ENCODE data around the gene NFATC4.

NFATC4 gene

GRCh38 chr14:24362241-24362960 is 5.6 kb upstream of the NFATC4 start:
- no peak overlapping the region for H3K4me3 Mint-ChIP-seq
- peaks cover 21% of the 10 kb centered on the region for H3K27me3 Mint-ChIP-seq (ENCODE audit: low read depth)
- H3K9me3 Mint-ChIP-seq: no peaks in the 10 kb centered on the region
- no peak for TF ChIP-seq CTCF (IDR thresholded peaks at IDR 0.05; ENCODE audit: unreplicated experiment in 3 of 3)
- H3K27ac Mint-ChIP-seq: no peak overlapping the region
- H3K4me1 Mint-ChIP-seq: peaks cover 21% of the 10 kb centered on the region
- no peaks in the 10 kb centered on the region for H3K36me3 Mint-ChIP-seq (ENCODE audit: low read depth)

GRCh38 chr14:24363401-24363800 is 4.6 kb upstream of the NFATC4 start:
- no peak for TF ChIP-seq CTCF (IDR thresholded peaks at IDR 0.05; ENCODE audit: unreplicated experiment in 3 of 3)
- no peak overlapping the region for H3K4me3 Mint-ChIP-seq
- peaks cover 12% of the 10 kb centered on the region for H3K27me3 Mint-ChIP-seq (ENCODE audit: low read depth)
- H3K4me1 Mint-ChIP-seq: peaks cover 24% of the 10 kb centered on the region
- H3K36me3 Mint-ChIP-seq (ENCODE audit: low read depth): no peaks in the 10 kb centered on the region
- no peak overlapping the region for H3K27ac Mint-ChIP-seq
- H3K9me3 Mint-ChIP-seq: no peaks in the 10 kb centered on the region

- Mint-ChIP-seq H3K4me1 (peaks cover 29% of the 10 kb centered on the region), H3K27ac (peak overlapping the region; percentile 99 to 100 (median 100)), H3K27me3 (ENCODE audit: low read depth) (peaks cover 12% of the 10 kb centered on the region), H3K36me3 (ENCODE audit: low read depth) (no peaks in the 10 kb centered on the region), H3K9me3 (no peaks in the 10 kb centered on the region), H3K4me3 (no peak overlapping the region)
- TF ChIP-seq CTCF (IDR thresholded peaks at IDR 0.05; ENCODE audit: unreplicated experiment in 3 of 3): no peak
Observed at GRCh38 chr14:24364841-24365240, 3.1 kb upstream of the NFATC4 start.

- Mint-ChIP-seq H3K9me3 (no peaks in the 10 kb centered on the region), H3K27ac (peak overlapping the region; percentile 99 to 100 (median 100)), H3K36me3 (ENCODE audit: low read depth) (no peaks in the 10 kb centered on the region), H3K4me1 (peaks cover 31% of the 10 kb centered on the region), H3K27me3 (ENCODE audit: low read depth) (peaks cover 9% of the 10 kb centered on the region), H3K4me3 (peak overlapping the region; percentile 83 to 95 (median 92))
- TF ChIP-seq CTCF (IDR thresholded peaks at IDR 0.05; ENCODE audit: unreplicated experiment in 3 of 3): peak; percentile 85 to 91 (median 90)
Observed at GRCh38 chr14:24365600-24366412, 2.2 kb upstream of the NFATC4 start.

GRCh38 chr14:24366413-24366720 is 1.6 kb upstream of the NFATC4 start:
- peaks cover 5% of the 10 kb centered on the region for H3K36me3 Mint-ChIP-seq (ENCODE audit: low read depth)
- TF ChIP-seq CTCF (IDR thresholded peaks at IDR 0.05; ENCODE audit: unreplicated experiment in 3 of 3): no peak
- peak overlapping the region; percentile 83 to 95 (median 92) for H3K4me3 Mint-ChIP-seq
- H3K27ac Mint-ChIP-seq: peak overlapping the region; percentile 99 to 100 (median 100)
- peaks cover 37% of the 10 kb centered on the region for H3K4me1 Mint-ChIP-seq
- peaks cover 5% of the 10 kb centered on the region for H3K27me3 Mint-ChIP-seq (ENCODE audit: low read depth)
- H3K9me3 Mint-ChIP-seq: no peaks in the 10 kb centered on the region
